Psoas muscle (tissue), 8 donors: Measurements from ENCODE around the gene JAM3. TPM values are rescaled to one million over a fixed set of nuclear protein-coding genes. Genes with fewer than 3 reads are reported as not detected.
"Not testable (repeated sequence)": the region's sequence is repeated elsewhere in the genome, so short reads cannot be mapped to it uniquely, and the experiment has no call there.

Source experiments
- ATAC-seq, 4 donors: fragments of 200-7000 bp; cut with Tn5 transposase; one replicate each; pipeline ENCODE4 v1.9.1; 2020; ENCODE audit warnings: moderate library complexity in 3 of 4, mild to moderate bottlenecking in 2 of 4
- DNase-seq, 2 donors: peaks; one replicate each; pipeline ENCODE4 v3.0.0-alpha.2; 2020
- H3K27ac ChIP-seq: fragments of 200-600 bp; one replicate; pipeline ENCODE4 v1.8.0; 2022
- H3K27me3 ChIP-seq, 3 donors: fragments of 200-600 bp in 1 of 3; one replicate each; pipeline versions ENCODE4 v1.6.1 to v1.8.0; 2013 to 2022; ENCODE audit warnings: low read length in 2 of 3, mild to moderate bottlenecking in 2 of 3, moderate library complexity in 1 of 3; ENCODE audit not compliant: insufficient read depth in 3 of 3
- H3K36me3 ChIP-seq, 2 donors: fragments of 200-600 bp in 1 of 2; one replicate each; pipeline versions ENCODE4 v1.6.1 to v1.8.0; 2013 to 2022; ENCODE audit warnings: low read depth in 1 of 2, mild to moderate bottlenecking in 1 of 2, moderate library complexity in 1 of 2; ENCODE audit not compliant: insufficient read depth in 1 of 2
- H3K4me1 ChIP-seq: fragments of 200-600 bp; one replicate; pipeline ENCODE4 v1.8.0; 2022
- H3K4me3 ChIP-seq: fragments of 200-600 bp; one replicate; pipeline ENCODE4 v1.8.0; 2022; ENCODE audit warnings: mild to moderate bottlenecking
- H3K9me3 ChIP-seq: fragments of 200-600 bp; one replicate; pipeline ENCODE4 v1.8.0; 2022
- WGBS, 3 donors: extraction: QIAGEN DNeasy Blood & Tissue Kit; methylation state at CpG; one replicate each; pipeline versions ENCODE4 v1.1.6 to v1.1.7; 2013; 5-methylcytosine and 5-hydroxymethylcytosine counted together
- intact Hi-C, 2 donors: fragments of 100-400 bp; cut with DNase I; formaldehyde crosslinking; loops; one replicate each; pipeline versions ENCODE4 v1.11.0 to v1.14.2; 2022
- polyA plus RNA-seq, 3 donors: library from polyadenylated mRNA; stranded (reverse); fragments of 200-250 nt; gene quantifications; one replicate each; pipeline ENCODE4 v1.2.3, GENCODE V29; 2013
- total RNA-seq, 4 donors: library from RNA; stranded (reverse); fragmentation: NEBNext Ultra II Directional in 2 of 4; extraction: Animal tissue kit (Norgen Biotek cat#: 25700) in 2 of 4; gene quantifications; one replicate each; pipeline versions ENCODE4 v1.2.1 to v1.2.4, GENCODE V29; 2021 to 2023
- TF ChIP-seq, protein P1 (sequence below): fragments of 200-600 bp; IDR thresholded peaks from one replicate; pipeline ENCODE4 v1.8.0; 2022; ENCODE audit warnings: antibody characterized with exemption
- donor health status: healthy with polysubstance abuse.
- donor health status: DM: no; HTN: no; CAD: no; lungs with moderate emphysema.
- donor health status: Bipolar disorder and iron deficiency.
- donor health status: healthy.
- donor health status: DM: yes; HTN: yes; CAD: no.
- donor health status: DM: no; HTN: no; CAD: no.
- donor health status: DM: no; HTN: no; CAD: no.
- donor health status: DM: yes; HTN: yes; CAD: no.

JAM3 gene
- total and polyA plus RNA-seq, 7 donors: 2.4 to 12.7 (median 5.8) TPM

DNA sequence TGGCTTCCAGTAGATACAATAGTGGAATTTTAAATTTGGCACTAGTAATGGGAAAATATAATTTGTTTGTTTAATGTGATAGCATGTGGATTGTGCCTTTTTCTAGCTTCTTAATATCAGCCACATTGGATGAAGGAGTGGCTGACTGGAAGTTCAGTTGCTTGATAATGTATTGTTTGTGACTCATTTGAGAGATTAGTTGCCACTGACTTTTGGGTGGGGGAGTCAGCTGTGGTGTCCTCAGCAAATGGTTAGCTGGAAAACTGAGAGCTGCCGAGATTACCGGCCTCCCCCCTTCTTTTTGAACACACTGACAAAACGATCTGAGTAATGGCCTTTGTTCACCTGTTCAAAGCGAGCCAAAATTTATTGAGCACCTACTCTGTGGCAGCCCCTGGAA lies 5.5 kb downstream of the JAM3 start:
- intact Hi-C loops: loop anchor here in 1 of 2 donors (5.0 kb wide), 1 partner anchor 48 kb away; no protein-coding TSS in a partner anchor
- TF ChIP-seq, protein P1, sequence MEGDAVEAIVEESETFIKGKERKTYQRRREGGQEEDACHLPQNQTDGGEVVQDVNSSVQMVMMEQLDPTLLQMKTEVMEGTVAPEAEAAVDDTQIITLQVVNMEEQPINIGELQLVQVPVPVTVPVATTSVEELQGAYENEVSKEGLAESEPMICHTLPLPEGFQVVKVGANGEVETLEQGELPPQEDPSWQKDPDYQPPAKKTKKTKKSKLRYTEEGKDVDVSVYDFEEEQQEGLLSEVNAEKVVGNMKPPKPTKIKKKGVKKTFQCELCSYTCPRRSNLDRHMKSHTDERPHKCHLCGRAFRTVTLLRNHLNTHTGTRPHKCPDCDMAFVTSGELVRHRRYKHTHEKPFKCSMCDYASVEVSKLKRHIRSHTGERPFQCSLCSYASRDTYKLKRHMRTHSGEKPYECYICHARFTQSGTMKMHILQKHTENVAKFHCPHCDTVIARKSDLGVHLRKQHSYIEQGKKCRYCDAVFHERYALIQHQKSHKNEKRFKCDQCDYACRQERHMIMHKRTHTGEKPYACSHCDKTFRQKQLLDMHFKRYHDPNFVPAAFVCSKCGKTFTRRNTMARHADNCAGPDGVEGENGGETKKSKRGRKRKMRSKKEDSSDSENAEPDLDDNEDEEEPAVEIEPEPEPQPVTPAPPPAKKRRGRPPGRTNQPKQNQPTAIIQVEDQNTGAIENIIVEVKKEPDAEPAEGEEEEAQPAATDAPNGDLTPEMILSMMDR: no peak
- no peak overlapping the region for H3K27ac ChIP-seq

DNA sequence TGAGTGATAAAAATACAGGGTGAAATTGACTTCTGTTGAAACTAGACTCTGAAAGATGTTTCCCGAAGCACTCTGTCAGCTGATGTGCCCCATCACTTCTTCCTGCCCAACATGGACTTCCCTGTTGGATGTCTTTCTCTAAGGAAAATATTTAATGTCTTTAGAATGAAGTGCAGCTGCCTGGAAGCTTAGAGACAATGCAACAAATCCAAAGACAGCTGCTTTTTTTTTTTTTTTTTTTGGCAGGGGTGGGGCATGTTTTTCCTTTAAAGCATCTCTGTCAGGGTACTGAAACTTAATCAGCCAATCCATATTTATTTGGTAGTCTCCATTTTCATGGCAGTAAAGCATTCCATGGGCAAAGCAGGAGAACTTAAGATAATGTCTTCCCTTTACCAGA lies 5.9 kb downstream of the JAM3 start:
- no peak for DNase-seq
- TF ChIP-seq, protein P1: no peak
- WGBS, 3 donors: 7 to 13% (median 9%) methylated on average over 1 of the region's 1 CpG
- no peaks in the 10 kb centered on the region for H3K9me3 ChIP-seq
- peaks cover 0 to 2% (median 0%) of the 10 kb centered on the region in 3 donors for H3K27me3 ChIP-seq
- no peaks in the 10 kb centered on the region for H3K36me3 ChIP-seq
- H3K4me3 ChIP-seq: no peak overlapping the region
- intact Hi-C loops: loop anchor here in 1 of 2 donors (5.0 kb wide), 1 partner anchor 48 kb away; no protein-coding TSS in a partner anchor
- no peak for ATAC-seq
- H3K4me1 ChIP-seq: no peaks in the 10 kb centered on the region
- no peak overlapping the region for H3K27ac ChIP-seq

More for the DNA sequence above, 5.5 kb downstream of the JAM3 start:
- DNase-seq (no peak), ATAC-seq (no peak)
- Histone ChIP-seq H3K4me3 (no peak overlapping the region), H3K36me3 (no peaks in the 10 kb centered on the region), H3K27me3 (peaks cover 0 to 2% (median 0%) of the 10 kb centered on the region in 3 donors), H3K9me3 (no peaks in the 10 kb centered on the region), H3K4me1 (no peaks in the 10 kb centered on the region)
- 36 to 45% (median 40%) methylated on average over 4 of the region's 4 CpGs for WGBS, 3 donors

DNA sequence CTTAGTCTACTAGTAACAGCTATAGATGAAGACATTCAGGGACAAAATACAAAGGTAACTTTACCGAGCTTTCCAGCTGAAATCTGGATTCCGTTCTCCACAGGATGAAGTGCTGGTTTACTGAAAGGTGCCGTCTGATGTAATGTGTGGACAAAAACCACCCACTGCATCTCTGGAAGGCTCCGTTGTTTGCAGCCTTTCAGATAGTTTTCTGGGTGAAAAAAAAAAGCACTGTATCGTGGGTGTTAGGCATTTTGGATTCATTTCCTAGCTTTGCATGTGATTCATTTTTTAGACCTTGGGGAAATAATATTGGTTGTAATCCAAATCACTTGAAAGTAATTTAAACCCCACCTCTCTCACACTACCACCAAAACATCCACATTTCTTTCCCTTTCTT lies 10.4 kb downstream of the JAM3 start:
- ATAC-seq (no peak), DNase-seq (no peak)
- Histone ChIP-seq H3K9me3 (no peaks in the 10 kb centered on the region), H3K27me3 (no peaks in the 10 kb centered on the region), H3K27ac (no peak overlapping the region), H3K4me3 (no peak overlapping the region), H3K4me1 (no peaks in the 10 kb centered on the region), H3K36me3 (no peaks in the 10 kb centered on the region)
- TF ChIP-seq, protein P1: no peak
- intact Hi-C loops: no loop called here
- 74 to 77% (median 76%) methylated on average over 5 of the region's 5 CpGs for WGBS, 3 donors

DNA sequence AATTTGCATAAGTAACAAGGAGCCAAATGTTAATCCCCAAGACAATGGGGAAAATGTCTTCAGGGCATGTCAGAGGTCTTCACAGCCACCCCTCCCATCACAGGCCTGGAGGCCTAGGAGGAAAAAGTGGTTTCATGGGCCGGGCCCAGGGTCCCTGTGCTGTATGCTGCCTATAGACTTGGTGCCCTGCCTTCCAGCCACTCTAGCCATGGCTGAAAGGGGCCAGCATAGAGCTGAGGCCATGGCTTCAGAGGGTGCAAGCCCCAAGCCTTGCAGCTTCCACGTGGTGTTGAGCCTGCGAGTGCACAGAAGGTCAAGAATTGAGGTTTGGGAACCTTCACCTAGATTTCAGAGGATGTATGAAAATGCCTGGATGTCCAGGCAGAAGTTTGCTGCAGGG lies 12.4 kb downstream of the JAM3 start:
- 98 to 99% (median 98%) methylated on average over 3 of the region's 3 CpGs for WGBS, 3 donors

DNA sequence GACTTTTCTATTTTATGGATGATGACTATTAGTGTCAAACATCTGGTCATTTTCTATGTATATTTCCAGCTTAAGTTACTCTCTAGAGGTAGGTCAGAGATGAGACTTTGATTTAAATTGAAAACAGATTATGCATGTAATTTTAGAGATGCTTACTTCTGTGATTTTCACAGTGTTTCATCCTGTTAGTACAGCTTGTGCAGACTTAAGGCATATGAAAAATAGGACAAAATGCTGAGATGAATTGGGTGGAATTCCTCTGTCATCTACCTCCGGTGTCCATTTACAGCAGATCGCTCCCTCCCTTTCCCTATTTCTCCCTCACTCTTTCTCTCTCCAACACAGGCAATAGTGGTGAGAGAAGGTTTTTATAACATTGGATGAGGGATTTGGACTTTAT lies 14.1 kb downstream of the JAM3 start:
- H3K36me3 ChIP-seq: no peaks in the 10 kb centered on the region
- no peaks in the 10 kb centered on the region for H3K9me3 ChIP-seq
- WGBS, 3 donors: 78 to 91% (median 82%) methylated on average over 2 of the region's 2 CpGs
- DNase-seq (no peak), ATAC-seq (no peak)
- intact Hi-C loops: no loop called here
- no peaks in the 10 kb centered on the region for H3K27me3 ChIP-seq
- H3K4me3 ChIP-seq: no peak overlapping the region
- H3K4me1 ChIP-seq: no peaks in the 10 kb centered on the region
- no peak overlapping the region for H3K27ac ChIP-seq
- TF ChIP-seq, protein P1: no peak

More for the DNA sequence above, 12.4 kb downstream of the JAM3 start:
- intact Hi-C loops, H3K36me3 ChIP-seq, DNase-seq, H3K4me1 ChIP-seq, H3K27me3 ChIP-seq, H3K4me3 ChIP-seq, H3K27ac ChIP-seq, H3K9me3 ChIP-seq, ATAC-seq: not testable (repeated sequence)
